Stimulated activated CD4-positive, alpha-beta T cell treated with anti-CD3 and anti-CD28 coated beads, TNF-alpha, amount 100 ng/mL, for 24 hours (primary cell): ENCODE results near the gene CRYBB2.
"Not testable (repeated sequence)": the region's sequence is repeated elsewhere in the genome, so short reads cannot be mapped to it uniquely, and the experiment has no call there.

Source experiments
- DNase-seq, 3 experiments: peaks; one replicate each; pipeline ENCODE4 v3.0.0-alpha.2; 2020; ENCODE audit warnings: low read depth in 3 of 3

The CRYBB2 gene

DNA sequence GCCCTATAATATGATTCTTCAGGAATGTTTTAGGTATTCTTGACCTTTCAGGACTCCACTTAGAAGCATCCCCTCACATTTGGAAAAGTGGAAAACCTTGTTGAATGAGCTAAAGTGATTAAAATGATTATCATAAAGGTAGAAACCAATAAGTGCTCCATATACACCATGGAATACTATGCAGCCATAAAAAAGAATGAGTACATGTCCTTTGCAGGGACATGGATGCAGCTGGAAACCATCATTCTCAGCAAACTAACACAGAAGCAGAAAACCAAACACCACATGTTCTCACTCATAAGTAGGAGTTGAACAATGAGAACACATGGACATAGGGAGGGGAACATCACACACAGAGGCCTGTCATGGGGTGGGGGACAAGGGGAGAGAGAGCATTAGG, 14.3 kb downstream of the CRYBB2 start:
- DNase-seq, result not testable (repeated sequence)

DNA sequence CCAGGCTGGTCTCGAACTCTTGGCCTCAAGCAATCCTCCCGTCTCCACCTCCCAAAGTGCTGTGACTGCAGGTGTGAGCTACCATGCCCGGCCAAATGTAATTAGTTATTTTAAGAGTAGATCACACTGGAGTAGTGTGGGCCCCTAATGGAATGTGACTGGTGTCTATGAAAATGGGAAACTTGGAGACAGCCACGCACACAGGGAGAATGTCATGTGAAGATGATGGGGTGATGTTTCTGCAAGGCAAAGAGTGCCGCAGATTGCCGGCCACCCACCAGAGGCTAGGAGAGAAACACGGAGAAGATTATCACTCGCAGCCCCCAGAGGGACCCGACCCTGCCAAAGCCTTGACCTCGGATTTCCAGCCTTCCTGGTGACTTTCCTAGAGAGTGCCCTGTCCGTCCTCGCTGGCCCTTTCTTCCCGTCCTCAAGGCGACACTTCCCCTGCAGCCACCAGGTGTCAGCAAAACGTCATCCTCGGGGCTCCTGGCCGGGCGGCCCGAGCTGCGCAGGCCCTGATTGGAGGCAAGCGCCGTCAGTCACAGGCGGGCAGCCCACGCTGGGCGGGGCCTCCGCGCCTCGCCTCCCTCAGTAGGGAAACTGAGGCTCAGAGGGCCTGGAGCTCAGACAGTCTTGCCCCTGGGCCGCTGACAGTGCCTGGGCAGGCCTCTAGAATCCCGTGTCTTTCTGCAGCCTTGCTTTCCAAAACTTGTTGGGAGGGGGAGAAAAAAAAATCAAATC, 16.3 kb downstream of the CRYBB2 start:
- peak; percentile 34 to 75 (median 44) for DNase-seq

GRCh38 chr22:25236417-25236816, 17.0 kb downstream of the CRYBB2 start:
- no peak for DNase-seq

DNA sequence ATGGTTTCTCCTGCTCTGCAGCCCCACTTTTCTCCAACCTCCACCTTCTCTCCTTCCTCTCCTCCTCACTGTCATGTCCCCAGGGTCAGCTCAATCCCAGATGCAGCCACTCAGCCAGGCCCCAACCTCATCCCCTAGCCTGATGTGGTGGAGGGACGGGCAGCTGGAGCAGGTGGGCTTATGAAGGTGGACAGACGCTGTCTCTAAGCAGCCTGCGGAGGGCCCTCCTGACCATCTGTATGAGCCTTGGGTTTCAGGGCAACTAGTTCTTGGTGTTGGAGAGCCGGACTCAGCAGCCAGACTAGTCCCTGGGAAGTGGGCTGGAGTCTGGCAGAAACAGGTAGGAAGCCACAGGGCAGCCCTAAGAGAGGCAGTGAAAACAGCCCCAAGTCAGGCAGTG, 18.1 kb downstream of the CRYBB2 start:
- no peak for DNase-seq

GRCh38 chr22:25238058-25238457, 18.6 kb downstream of the CRYBB2 start:
- not testable (repeated sequence) for DNase-seq

DNA sequence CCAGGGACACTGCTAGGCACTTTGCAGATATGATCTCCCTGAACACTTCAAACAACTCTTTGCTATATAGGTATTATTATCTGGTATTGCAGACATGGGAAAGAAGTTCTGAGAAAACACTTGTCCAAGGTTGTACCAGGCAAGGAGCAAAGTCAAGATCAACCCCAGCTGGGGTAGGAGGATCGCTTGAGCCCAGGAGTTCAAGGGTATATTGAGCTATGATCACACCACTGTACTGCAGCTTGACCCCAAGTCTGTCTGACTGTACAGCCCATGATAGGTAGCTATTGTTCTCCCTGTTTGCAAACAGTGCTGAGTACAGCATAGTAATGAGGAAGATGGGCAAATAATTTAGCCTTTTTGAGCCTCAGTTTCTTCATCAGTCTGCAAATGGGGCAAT, 35.7 kb downstream of the CRYBB2 start:
- not testable (repeated sequence) for DNase-seq

DNA sequence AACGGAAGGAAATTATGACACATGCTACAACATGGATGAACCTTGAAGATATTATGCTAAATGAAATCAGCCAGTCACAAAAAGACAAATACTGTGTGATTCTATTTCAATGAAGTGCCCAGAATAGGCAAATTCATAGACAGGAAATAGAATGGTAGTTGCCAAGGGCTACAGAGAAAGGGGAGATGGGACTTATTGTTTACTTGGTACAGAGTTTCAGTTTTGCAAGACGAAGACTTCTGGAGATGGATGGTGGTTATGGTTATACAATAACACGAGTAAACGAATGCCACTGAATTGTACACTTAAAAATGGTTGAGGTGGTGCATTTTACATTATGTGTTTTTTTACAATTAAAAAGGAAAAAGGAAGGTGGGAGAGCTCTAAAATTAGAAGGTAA, 48.1 kb downstream of the CRYBB2 start:
- DNase-seq, result not testable (repeated sequence)

GRCh38 chr22:25268902-25269301, 49.5 kb downstream of the CRYBB2 start:
- DNase-seq, result not testable (repeated sequence)

GRCh38 chr22:25270061-25270460, 50.6 kb downstream of the CRYBB2 start:
- DNase-seq, result not testable (repeated sequence)

DNA sequence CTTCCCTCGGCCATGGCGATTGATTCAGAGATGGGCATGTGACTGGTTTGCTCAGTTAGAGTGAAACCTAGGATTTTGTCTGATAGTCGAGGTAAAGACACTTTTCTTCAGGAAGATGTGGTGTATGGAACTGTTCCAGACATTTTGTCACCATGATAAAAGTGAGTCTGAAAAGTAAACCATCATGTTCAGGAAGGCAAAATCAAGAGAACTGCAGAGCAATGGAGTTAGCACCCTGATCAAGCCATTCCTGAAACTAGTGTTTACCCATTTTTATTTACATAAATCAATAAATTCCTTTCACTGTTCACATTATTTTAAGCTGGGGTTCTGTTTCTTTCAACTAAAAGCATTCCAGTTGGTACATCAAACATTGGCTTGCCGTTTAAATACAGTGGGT, 53.8 kb downstream of the CRYBB2 start:
- not testable (repeated sequence) for DNase-seq

DNA sequence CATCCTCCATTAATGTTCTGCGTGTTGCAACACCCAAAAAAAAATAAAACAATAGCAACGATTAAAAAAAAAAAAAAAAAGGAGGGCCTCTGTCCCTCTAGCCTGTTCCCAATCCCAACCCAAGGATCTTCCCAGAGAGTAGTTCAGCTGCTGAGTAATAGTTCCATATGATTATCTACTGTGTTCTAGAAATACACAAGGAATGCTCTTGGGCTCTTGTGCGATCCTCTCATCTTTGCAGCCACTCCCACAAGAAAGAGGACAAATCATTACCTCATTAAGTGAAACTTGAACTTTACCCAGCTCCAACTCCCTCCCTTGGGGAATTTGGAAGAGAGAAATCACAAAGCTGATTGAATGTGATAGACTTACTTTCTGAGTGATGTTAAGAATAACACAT, 54.5 kb downstream of the CRYBB2 start:
- not testable (repeated sequence) for DNase-seq

GRCh38 chr22:25280118-25280517, 60.7 kb downstream of the CRYBB2 start:
- not testable (repeated sequence) for DNase-seq
